ENCODE measurements around the gene HMGB1.

HMGB1 gene

GRCh38 chr13:30408319-30409101 lies 57.2 kb downstream of the HMGB1 start:
- H3K27me3 ChIP-seq (ENCODE audit: control insufficient read depth, insufficient read depth, low read length) = peaks cover 20% of the 10 kb centered on the region
- peak overlapping the region; percentile 53 for H3K9ac ChIP-seq (ENCODE audit: low read length)
- no peak overlapping the region for H3K27ac ChIP-seq (ENCODE audit: low read length)
- peaks cover 11% of the 10 kb centered on the region for H3K4me1 ChIP-seq (ENCODE audit: control insufficient read depth, low read depth, low read length)
- H3K36me3 ChIP-seq (ENCODE audit: control insufficient read depth, low read depth, low read length) = no peaks in the 10 kb centered on the region
- no peaks in the 10 kb centered on the region for H3K9me3 ChIP-seq (ENCODE audit: control insufficient read depth, low read depth, low read length)
- H3K4me3 ChIP-seq (ENCODE audit: low read length) = peak overlapping the region; percentile 45

GRCh38 chr13:30406779-30407416 lies 58.8 kb downstream of the HMGB1 start:
- H3K4me1 ChIP-seq (ENCODE audit: control insufficient read depth, low read depth, low read length) = peaks cover 13% of the 10 kb centered on the region
- H3K27ac ChIP-seq (ENCODE audit: low read length) = no peak overlapping the region
- H3K27me3 ChIP-seq (ENCODE audit: control insufficient read depth, insufficient read depth, low read length) = peaks cover 20% of the 10 kb centered on the region
- H3K36me3 ChIP-seq (ENCODE audit: control insufficient read depth, low read depth, low read length) = no peaks in the 10 kb centered on the region
- H3K9ac ChIP-seq (ENCODE audit: low read length) = no peak overlapping the region
- no peaks in the 10 kb centered on the region for H3K9me3 ChIP-seq (ENCODE audit: control insufficient read depth, low read depth, low read length)
- no peak overlapping the region for H3K4me3 ChIP-seq (ENCODE audit: low read length)

All from iPS-18a (cell line).